ENCODE data around the gene TCAIM. TPM values are rescaled to one million over a fixed set of nuclear protein-coding genes. Genes with fewer than 3 reads are reported as not detected.
A peak's percentile ranks its signal among the peaks of the same experiment; 100 is the strongest.
"Not testable (repeated sequence)": the region's sequence is repeated elsewhere in the genome, so short reads cannot be mapped to it uniquely, and the experiment has no call there.

The TCAIM gene
- polyA plus RNA-seq, 3 donors: 31.9 to 45.3 (median 43.6) TPM

GRCh38 chr3:44339181-44340057 lies 853 bp downstream of the TCAIM start:
- no peak for DNase-seq

- no peak for DNase-seq
Observed at GRCh38 chr3:44340058-44340395, 1.5 kb downstream of the TCAIM start.

- peak; percentile 61 for DNase-seq
Observed at GRCh38 chr3:44342176-44342790, 3.7 kb downstream of the TCAIM start.

DNA sequence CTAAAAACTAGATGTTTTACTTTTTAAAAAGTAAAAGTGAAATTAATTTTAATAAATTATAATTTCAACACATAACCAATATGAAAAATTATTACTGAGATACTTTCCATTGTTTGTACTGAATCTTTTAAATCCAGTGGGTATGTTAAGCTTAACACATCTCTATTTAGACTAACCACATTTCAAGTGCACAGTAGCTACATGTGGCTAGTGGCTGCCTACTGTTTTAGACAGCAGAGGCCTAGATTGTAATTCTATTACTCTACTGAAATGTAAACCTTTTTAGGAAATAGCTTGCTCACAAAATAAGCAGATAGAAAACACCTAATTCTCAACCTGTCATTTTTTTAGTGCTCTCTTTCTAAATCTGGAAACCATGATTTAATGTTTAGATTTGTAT lies 4.9 kb downstream of the TCAIM start:
- DNase-seq: no peak

DNA sequence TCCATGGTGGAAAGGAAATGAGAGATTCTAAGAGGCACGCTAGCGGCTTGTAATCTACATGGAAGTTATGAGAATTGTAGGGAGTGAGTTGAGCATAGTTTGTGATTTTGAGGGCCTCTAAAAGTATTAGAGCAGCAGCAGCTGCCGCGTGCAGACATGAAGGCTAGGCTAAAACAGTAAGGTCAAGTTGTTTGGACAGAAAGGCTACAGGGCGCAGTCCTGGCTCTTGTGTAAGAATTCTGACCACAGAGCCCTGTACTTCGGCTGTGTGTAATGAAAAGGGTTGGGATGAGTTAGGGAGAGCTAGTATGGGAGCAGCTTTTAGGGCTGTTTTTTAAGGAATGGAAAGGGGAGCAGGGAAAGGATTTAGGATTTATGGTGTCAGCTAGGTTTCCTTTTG lies 8.0 kb downstream of the TCAIM start:
- DNase-seq: not testable (repeated sequence)

DNA sequence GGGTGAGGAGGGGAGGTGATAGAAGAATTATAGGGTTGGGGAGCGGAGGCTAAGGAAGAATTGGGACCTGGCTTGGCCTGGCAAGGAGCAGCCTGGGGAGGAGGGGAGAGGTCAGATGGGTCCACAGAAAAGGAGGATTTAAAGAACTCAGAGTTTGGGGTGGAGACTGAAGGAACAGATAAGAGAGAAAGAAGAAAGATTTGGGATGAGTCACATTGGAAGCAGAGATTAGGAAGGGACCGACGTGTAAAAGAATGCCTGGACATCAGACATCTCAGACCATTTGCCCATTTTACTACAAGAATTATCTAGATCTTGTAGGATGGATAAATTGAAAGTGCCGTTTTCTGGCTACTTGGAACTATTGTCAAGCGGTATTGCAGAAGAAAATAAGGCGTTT lies 10.4 kb downstream of the TCAIM start:
- DNase-seq: no peak

GRCh38 chr3:44353355-44353924 lies 14.9 kb downstream of the TCAIM start:
- DNase-seq: no peak

DNA sequence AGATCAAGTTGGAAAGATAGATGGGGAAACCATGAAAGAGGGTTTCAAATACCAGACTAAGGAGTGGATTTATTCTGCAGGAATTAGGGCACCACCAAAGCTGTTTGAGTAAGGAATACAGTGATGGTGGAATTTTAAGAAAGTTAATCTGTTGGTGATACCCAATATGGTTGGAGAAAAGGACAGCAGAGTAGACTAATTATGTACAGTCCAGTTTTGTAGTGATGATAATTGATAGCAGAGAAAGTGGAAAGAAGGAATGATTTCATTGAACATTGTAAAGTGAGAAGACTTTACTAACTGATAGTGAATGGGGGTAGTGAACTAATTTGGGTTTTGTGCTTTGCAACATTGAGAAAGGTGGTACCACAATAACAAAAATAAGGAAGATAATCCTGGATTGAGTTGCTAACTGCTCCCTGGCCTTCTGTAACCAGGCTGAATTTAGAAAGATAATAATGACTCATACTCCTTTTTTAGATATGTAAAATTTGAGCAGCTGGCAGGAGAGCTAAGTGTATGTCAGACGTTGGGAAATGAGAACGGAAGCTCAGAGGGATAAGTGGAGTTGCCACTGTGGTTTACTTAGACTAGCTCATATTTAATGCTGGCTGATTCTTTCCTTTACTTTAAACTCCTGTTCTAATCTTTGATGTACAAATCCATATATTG lies 16.9 kb downstream of the TCAIM start:
- no peak for DNase-seq

- DNase-seq: no peak
Observed at GRCh38 chr3:44359146-44359751, 20.7 kb downstream of the TCAIM start.

GRCh38 chr3:44363591-44363990 lies 25.0 kb downstream of the TCAIM start:
- DNase-seq: no peak

GRCh38 chr3:44365952-44366351 lies 27.4 kb downstream of the TCAIM start:
- no peak for DNase-seq

DNA sequence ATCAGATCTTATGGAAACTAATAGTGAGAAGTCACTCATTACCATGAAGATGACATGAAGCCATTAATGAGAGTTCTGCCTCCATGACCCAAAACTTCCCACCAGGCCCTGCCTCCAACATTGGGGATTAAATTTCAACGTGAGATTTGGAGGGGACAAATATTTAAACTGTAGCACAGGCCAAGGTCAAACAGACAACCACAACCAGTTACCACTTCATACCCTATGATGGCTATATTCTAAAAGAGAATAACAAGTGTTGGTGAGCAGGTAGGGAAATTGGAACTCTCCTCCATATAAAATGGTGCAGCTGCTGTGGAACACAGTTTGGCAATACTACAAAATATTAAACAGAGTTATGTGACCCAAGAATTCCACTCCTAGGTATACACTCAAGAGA lies 36.9 kb downstream of the TCAIM start:
- DNase-seq: no peak

DNA sequence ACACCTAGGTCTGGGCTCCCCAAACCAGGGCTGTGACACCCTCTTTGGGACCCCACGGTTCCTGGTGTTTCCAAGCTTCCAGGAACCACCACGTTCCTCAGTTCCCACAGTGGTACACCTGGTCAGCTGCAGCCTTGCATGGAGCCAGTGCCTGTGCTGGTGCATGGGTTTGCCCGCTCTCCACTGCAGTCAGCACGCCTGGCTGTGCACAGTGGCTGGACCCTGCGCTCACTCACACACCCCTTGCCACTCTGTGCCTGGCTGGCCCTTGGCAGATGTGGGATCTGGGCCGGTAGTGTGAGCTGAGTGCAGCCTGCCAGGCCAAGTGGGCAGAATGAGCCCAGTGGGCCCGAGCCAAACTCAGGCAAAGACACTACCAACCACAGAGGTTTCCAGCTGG lies 48.8 kb downstream of the TCAIM start:
- DNase-seq: no peak

- no peak for DNase-seq
Observed at GRCh38 chr3:44392489-44392888, 53.9 kb downstream of the TCAIM start.

DNA sequence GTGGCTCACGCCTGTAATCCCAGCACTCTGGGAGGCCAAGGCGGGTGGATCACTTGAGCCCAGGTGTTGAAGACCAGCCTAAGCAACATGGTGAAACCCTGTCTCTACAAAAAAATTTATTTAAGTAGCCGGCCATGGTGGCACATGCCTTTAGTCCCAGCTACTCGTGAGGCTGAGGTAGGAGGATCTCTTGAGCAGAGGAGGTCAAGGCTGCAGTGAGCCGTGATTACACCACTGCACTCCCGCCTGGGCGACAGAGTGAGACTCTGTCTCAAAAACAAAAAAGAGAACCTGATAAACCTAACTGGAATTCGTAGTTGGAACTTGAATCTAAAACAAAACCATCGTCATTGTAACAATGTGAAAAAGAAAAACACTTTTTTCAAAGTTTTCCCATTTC lies 57.1 kb downstream of the TCAIM start:
- no peak for DNase-seq

DNA sequence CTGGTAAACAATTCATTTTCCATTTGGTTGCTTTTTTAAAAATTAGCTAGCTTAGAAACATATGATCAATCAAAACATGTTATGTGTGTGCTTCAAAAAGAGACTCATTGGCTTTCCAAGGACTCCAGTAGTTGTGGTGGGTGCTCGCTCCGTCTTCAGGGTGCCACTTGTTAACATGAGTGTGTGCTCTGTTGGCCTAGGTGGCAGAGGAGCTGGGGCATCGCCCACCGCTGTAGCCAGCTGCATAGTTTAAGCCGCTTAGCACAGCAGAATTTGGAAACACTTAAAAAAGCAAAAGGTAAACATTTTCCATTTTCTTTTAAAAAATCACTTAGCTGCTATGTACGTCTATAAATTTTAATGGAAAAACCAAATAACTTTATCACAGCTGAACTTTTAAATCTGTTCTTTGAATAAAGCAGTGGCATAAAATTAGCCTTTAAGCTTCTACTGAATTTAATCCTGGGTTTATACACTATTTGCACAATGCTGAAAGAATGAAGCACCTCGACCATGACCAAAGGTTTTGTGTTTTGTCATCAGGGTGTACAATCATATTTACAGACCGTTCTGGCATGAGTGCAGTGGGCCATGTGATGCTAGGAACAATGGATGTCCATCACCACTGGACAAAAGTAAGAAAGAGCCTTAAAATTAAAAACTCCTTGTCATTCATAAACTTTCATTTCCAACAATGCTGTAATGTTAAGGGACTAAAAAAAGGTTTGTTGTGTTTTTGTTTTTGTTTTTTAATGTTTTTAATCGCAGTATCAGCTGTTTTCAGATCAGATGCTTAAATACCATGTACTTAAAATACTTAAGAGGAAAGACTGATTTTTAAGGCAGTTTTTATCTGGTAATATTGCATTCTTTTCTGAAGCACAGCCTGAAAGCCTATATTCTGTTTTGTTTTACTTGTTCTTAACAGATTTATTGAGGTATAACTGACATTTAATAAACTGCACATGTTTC lies 57.9 kb downstream of the TCAIM start:
- DNase-seq: no peak

GRCh38 chr3:44398271-44398670 lies 59.7 kb downstream of the TCAIM start:
- DNase-seq: not testable (repeated sequence)

DNA sequence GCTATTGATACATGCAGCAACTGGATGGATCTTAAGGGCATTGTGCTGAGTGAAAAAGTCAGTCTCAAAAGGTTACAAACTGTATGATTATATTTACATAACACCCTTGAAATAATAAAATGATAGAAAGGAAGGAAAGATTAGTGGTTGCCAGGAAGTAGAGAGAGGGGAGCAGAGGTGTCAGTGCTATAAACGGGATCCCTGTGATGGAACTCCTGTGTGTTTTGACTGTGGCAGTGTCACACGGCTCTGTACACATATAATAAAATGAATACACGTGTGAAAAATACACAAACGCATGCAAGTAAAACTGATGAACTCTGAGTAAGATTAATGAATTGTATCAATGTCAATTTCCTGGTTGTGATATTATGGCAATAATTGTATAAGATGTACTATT lies 60.3 kb downstream of the TCAIM start:
- no peak for DNase-seq

- DNase-seq: no peak
Observed at GRCh38 chr3:44400771-44401170, 62.2 kb downstream of the TCAIM start.

- DNase-seq: no peak
Observed at GRCh38 chr3:44402548-44402947, 64.0 kb downstream of the TCAIM start.
